Loucy (cell line): Measurements from ENCODE around the gene NAGLU.

Source experiments
- H2AFZ ChIP-seq: fragments of 200-600 bp; sonication (generic); 2 replicates; pipeline ENCODE4 v1.6.0; 2016; ENCODE audit warnings: antibody characterized with exemption, mild to moderate bottlenecking, low read length, moderate library complexity
- H3F3A ChIP-seq: fragments of 200-600 bp; 2 replicates; pipeline ENCODE4 v1.6.0; 2016; ENCODE audit warnings: antibody characterized with exemption, low read depth, mild to moderate bottlenecking
- H3K27me3 ChIP-seq: fragments of 200-600 bp; sonication (generic); 2 replicates; pipeline ENCODE4 v1.6.1; 2014; ENCODE audit warnings: low read length, mild to moderate bottlenecking; ENCODE audit not compliant: insufficient read depth, poor library complexity, severe bottlenecking
- H3K36me3 ChIP-seq: fragments of 200-600 bp; sonication (generic); 2 replicates; pipeline ENCODE4 v1.6.1; 2016; ENCODE audit warnings: low read length; ENCODE audit not compliant: insufficient read depth
- H3K4me1 ChIP-seq: fragments of 200-600 bp; sonication (generic); 2 replicates; pipeline ENCODE4 v1.5.1; 2014; ENCODE audit warnings: low read length, mild to moderate bottlenecking; ENCODE audit not compliant: insufficient read depth, poor library complexity, severe bottlenecking
- H3K4me2 ChIP-seq: fragments of 200-600 bp; sonication (generic); 2 replicates; pipeline ENCODE4 v1.6.0; 2014; ENCODE audit warnings: antibody characterized with exemption, low read length, low read depth, mild to moderate bottlenecking; ENCODE audit not compliant: poor library complexity, severe bottlenecking
- H3K4me3 ChIP-seq: fragments of 200-600 bp; sonication (generic); 2 replicates; pipeline ENCODE4 v1.5.1; 2014; ENCODE audit warnings: low read length, mild to moderate bottlenecking, mixed read lengths; ENCODE audit not compliant: poor library complexity, severe bottlenecking
- H3K79me2 ChIP-seq: fragments of 200-600 bp; sonication (generic); 2 replicates; pipeline ENCODE4 v1.6.1; 2014; ENCODE audit warnings: low read length; ENCODE audit not compliant: insufficient read depth
- H3K9ac ChIP-seq: fragments of 200-600 bp; sonication (generic); 2 replicates; pipeline ENCODE4 v1.6.0; 2014; ENCODE audit warnings: mild to moderate bottlenecking, low read depth, low read length, moderate library complexity; ENCODE audit not compliant: poor library complexity, severe bottlenecking
- H3K9me2 ChIP-seq: fragments of 200-600 bp; sonication (generic); replicated peaks from 2 replicates; pipeline ENCODE4 v1.6.1; 2016; ENCODE audit warnings: low read depth, low read length, mixed read lengths
- H3K9me3 ChIP-seq: fragments of 200-600 bp; sonication (generic); 2 replicates; pipeline ENCODE4 v1.6.1; 2014; ENCODE audit warnings: mild to moderate bottlenecking, antibody characterized with exemption, low read length, low read depth; ENCODE audit not compliant: insufficient read depth
- H4K20me1 ChIP-seq: fragments of 200-600 bp; sonication (generic); 2 replicates; pipeline ENCODE4 v1.6.0; 2014; ENCODE audit warnings: antibody characterized with exemption, low read length, mild to moderate bottlenecking; ENCODE audit not compliant: insufficient read depth, poor library complexity, severe bottlenecking
- CTCF ChIP-seq: fragments of 200-600 bp; sonication (generic); conservative IDR thresholded peaks from 2 replicates; pipeline ENCODE4 v1.5.1; 2014; ENCODE audit warnings: mild to moderate bottlenecking, antibody characterized with exemption, low read length
- EZH2phosphoT487 ChIP-seq: fragments of 200-600 bp; IDR thresholded peaks from 2 replicates; pipeline ENCODE4 v1.6.1; 2018; ENCODE audit warnings: antibody characterized with exemption, mild to moderate bottlenecking, moderate library complexity, borderline replicate concordance

The NAGLU gene

DNA sequence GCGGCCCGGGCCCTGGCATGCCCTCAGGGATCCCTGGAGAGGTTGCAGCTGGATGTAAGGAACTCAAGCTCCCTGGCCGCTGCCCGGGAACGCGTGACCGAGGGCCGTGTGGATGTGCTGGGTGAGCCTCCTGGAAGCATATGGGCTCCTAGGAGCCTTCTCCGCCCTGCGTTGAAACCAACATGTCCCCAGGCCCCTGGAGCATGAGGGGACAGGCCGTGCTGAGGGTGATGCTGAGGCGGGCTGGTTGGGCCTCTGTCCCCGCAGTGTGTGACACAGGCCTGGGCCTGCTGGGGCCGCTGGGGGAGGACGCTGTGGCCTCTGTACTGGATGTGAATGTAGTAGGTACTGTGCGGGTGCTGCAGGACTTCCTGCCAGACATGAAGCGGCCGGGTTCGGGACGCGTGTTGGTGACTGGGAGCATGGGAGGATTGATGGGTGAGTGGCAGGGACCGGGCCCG, 11.0 kb downstream of the NAGLU start:
- no peak for TF ChIP-seq CTCF
- no peak for TF ChIP-seq EZH2phosphoT487
- H3K36me3 ChIP-seq, result no peaks in the 10 kb centered on the region; the same call in 1 of the 2 replicates
- H3K9ac ChIP-seq, result no peak overlapping the region
- H2AFZ ChIP-seq, result no peak overlapping the region
- H3K4me3 ChIP-seq, result no peak overlapping the region
- no peaks in the 10 kb centered on the region for H3K4me1 ChIP-seq
- no peaks in the 10 kb centered on the region; the same call in 1 of the 2 replicates for H3K79me2 ChIP-seq
- no peaks in the 10 kb centered on the region for H3K9me3 ChIP-seq
- no peaks in the 10 kb centered on the region for H3K27me3 ChIP-seq
- H4K20me1 ChIP-seq, result peaks cover 3% of the 10 kb centered on the region
- no peaks in the 10 kb centered on the region for H3F3A ChIP-seq
- H3K9me2 ChIP-seq, result no peaks in the 10 kb centered on the region
- no peak overlapping the region for H3K4me2 ChIP-seq

DNA sequence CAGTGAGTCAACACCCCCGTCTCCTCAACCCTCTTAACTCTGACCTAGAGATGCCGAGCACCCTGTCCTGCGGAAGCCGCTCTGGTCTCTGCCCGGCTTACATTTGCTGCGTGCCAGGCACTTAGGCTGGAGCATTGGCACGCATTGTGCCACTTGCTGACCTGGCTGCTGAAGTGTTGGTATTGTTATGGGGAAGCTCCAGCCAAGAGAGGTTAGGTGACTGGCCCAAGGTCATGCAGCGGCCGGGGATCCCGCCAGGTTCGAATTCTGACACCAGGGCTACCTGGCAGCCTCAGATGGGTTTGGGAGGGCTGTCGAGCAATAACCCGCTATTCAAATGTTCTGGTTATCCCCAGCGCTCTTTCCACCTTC, 11.6 kb downstream of the NAGLU start:
- H4K20me1 ChIP-seq, result peaks cover 3% of the 10 kb centered on the region
- H3K9me3 ChIP-seq, result no peaks in the 10 kb centered on the region
- no peaks in the 10 kb centered on the region for H3K9me2 ChIP-seq
- no peaks in the 10 kb centered on the region for H3K27me3 ChIP-seq
- H3K4me2 ChIP-seq, result no peak overlapping the region
- no peak overlapping the region for H2AFZ ChIP-seq
- no peak overlapping the region for H3K9ac ChIP-seq
- no peaks in the 10 kb centered on the region for H3K4me1 ChIP-seq
- no peak overlapping the region for H3K4me3 ChIP-seq
- no peaks in the 10 kb centered on the region; the same call in 1 of the 2 replicates for H3K79me2 ChIP-seq
- no peaks in the 10 kb centered on the region; the same call in 1 of the 2 replicates for H3K36me3 ChIP-seq
- H3F3A ChIP-seq, result no peaks in the 10 kb centered on the region
- TF ChIP-seq CTCF, result no peak
- no peak for TF ChIP-seq EZH2phosphoT487

- Histone ChIP-seq H2AFZ (no peak overlapping the region), H3K9me3 (no peaks in the 10 kb centered on the region), H3K9me2 (no peaks in the 10 kb centered on the region), H3K4me3 (no peak overlapping the region), H3K4me2 (no peak overlapping the region), H3K36me3 (no peaks in the 10 kb centered on the region; the same call in 1 of the 2 replicates), H3K79me2 (peaks cover 5% of the 10 kb centered on the region; the same call in 1 of the 2 replicates), H4K20me1 (peaks cover 5% of the 10 kb centered on the region), H3K4me1 (peaks cover 2% of the 10 kb centered on the region), H3K9ac (no peak overlapping the region), H3F3A (no peaks in the 10 kb centered on the region), H3K27me3 (no peaks in the 10 kb centered on the region)
- TF ChIP-seq CTCF (no peak), EZH2phosphoT487 (no peak)
Measured at GRCh38 chr17:42548070-42548837, 12.2 kb downstream of the NAGLU start.
